UCSD-AML1 (cell line): Measurements from ENCODE around the gene PIMREG.

Source experiments
- DNase-seq: peaks from one replicate; lab custom pipeline; 2025; ENCODE audit not compliant: unreplicated experiment; lab: John Stamatoyannopoulos, UW

PIMREG gene

GRCh38 chr17:6443692-6444570 is at the start of gene PIMREG:
Gene PIMREG (plus strand): TSS chr17:6444455. CDS start chr17:6445111, 656 bp downstream.
- peak; percentile 93 for DNase-seq

- DNase-seq, result no peak
Measured at GRCh38 chr17:6398955-6399354, 45.3 kb upstream of the PIMREG start.

GRCh38 chr17:6402258-6402657 is 42.0 kb upstream of the PIMREG start:
- DNase-seq, result no peak

GRCh38 chr17:6408276-6408675 is 36.0 kb upstream of the PIMREG start:
- DNase-seq, result no peak

GRCh38 chr17:6408735-6409134 is 35.5 kb upstream of the PIMREG start:
- DNase-seq, result no peak

- no peak for DNase-seq
Measured at GRCh38 chr17:6413065-6413464, 31.2 kb upstream of the PIMREG start.

- no peak for DNase-seq
Measured at GRCh38 chr17:6415616-6416015, 28.6 kb upstream of the PIMREG start.

- no peak for DNase-seq
Measured at GRCh38 chr17:6420173-6420641, 24.0 kb upstream of the PIMREG start.

- DNase-seq, result peak; percentile 77
Measured at GRCh38 chr17:6421700-6422604, 22.3 kb upstream of the PIMREG start.

- no peak for DNase-seq
Measured at GRCh38 chr17:6422654-6423241, 21.5 kb upstream of the PIMREG start.

- no peak for DNase-seq
Measured at GRCh38 chr17:6423931-6424330, 20.3 kb upstream of the PIMREG start.

- DNase-seq, result no peak
Measured at GRCh38 chr17:6425407-6425806, 18.8 kb upstream of the PIMREG start.

GRCh38 chr17:6426356-6427101 is 17.7 kb upstream of the PIMREG start:
- DNase-seq, result no peak

- peak; percentile 67 for DNase-seq
Measured at GRCh38 chr17:6427279-6427781, 16.9 kb upstream of the PIMREG start.

GRCh38 chr17:6428207-6428965 is 15.9 kb upstream of the PIMREG start:
- no peak for DNase-seq

- no peak for DNase-seq
Measured at GRCh38 chr17:6429266-6429665, 15.0 kb upstream of the PIMREG start.

GRCh38 chr17:6430769-6431168 is 13.5 kb upstream of the PIMREG start:
- no peak for DNase-seq

- DNase-seq, result no peak
Measured at GRCh38 chr17:6435051-6435450, 9.2 kb upstream of the PIMREG start, which contains the start of gene AIPL1. Gene AIPL1 (minus strand): TSS chr17:6435121. CDS start chr17:6435104, 17 bp downstream.

GRCh38 chr17:6435968-6436367 is 8.3 kb upstream of the PIMREG start:
- DNase-seq, result peak; percentile 63

- DNase-seq, result no peak
Measured at GRCh38 chr17:6437466-6437865, 6.8 kb upstream of the PIMREG start.
